HL-60/S4 treated with phorbol 12-myristate 13-acetate at 8.2 ng/mL for 4 days and 3 days (cell line): Measurements from ENCODE around the gene SSH2.

Source experiments
- in situ Hi-C: fragments of 300-500 bp; cut with MboI; formaldehyde crosslinking; loops from 2 replicates; pipeline ENCODE4 v1.15.0; 2022; ENCODE audit warnings: low sequenced_read_pairs

SSH2 gene

GRCh38 chr17:29617481-29618271 is 312.4 kb downstream of the SSH2 start:
- in situ Hi-C loops = no loop called here

- in situ Hi-C loops = no loop called here
Observed at GRCh38 chr17:29617125-29617480, 312.9 kb downstream of the SSH2 start.

GRCh38 chr17:29616300-29617048 is 313.6 kb downstream of the SSH2 start:
- in situ Hi-C loops = no loop called here

- in situ Hi-C loops = no loop called here
Observed at GRCh38 chr17:29615492-29616299, 314.3 kb downstream of the SSH2 start.

- in situ Hi-C loops = no loop called here
Observed at GRCh38 chr17:29615048-29615385, 315.0 kb downstream of the SSH2 start.

GRCh38 chr17:29614349-29615047 is 315.5 kb downstream of the SSH2 start:
- in situ Hi-C loops = no loop called here

GRCh38 chr17:29613856-29614255 is 316.2 kb downstream of the SSH2 start:
- in situ Hi-C loops = no loop called here

- in situ Hi-C loops = no loop called here
Observed at GRCh38 chr17:29613352-29613837, 316.6 kb downstream of the SSH2 start.

- in situ Hi-C loops = no loop called here
Observed at GRCh38 chr17:29612404-29613280, 317.4 kb downstream of the SSH2 start.

- in situ Hi-C loops = no loop called here
Observed at GRCh38 chr17:29612094-29612403, 318.0 kb downstream of the SSH2 start.

GRCh38 chr17:29611351-29612093 is 318.5 kb downstream of the SSH2 start:
- in situ Hi-C loops = no loop called here

GRCh38 chr17:29610395-29610794 is 319.6 kb downstream of the SSH2 start:
- in situ Hi-C loops = no loop called here

GRCh38 chr17:29608986-29609385 is 321.0 kb downstream of the SSH2 start:
- in situ Hi-C loops = no loop called here

GRCh38 chr17:29607557-29608195 is 322.4 kb downstream of the SSH2 start:
- in situ Hi-C loops = no loop called here

- in situ Hi-C loops = no loop called here
Observed at GRCh38 chr17:29603109-29603674, 326.8 kb downstream of the SSH2 start.

GRCh38 chr17:29597361-29598172 is 332.5 kb downstream of the SSH2 start:
- in situ Hi-C loops = no loop called here

- in situ Hi-C loops = no loop called here
Observed at GRCh38 chr17:29596811-29597210, 333.2 kb downstream of the SSH2 start.
